Adrenal gland (tissue), 12 donors: ENCODE results near the gene MYO5A. TPM values are rescaled to one million over a fixed set of nuclear protein-coding genes. Genes with fewer than 3 reads are reported as not detected.

Experiments
- DNase-seq, 7 donors: peaks; one replicate each; pipeline ENCODE4 v3.0.0-alpha.2; 2019 to 2020
- H3K27ac ChIP-seq, 5 donors: fragments of 200-600 bp; sonication (generic) in 4 of 5; 1 replicate in 3 of 5; 2 replicates in 2 of 5; pipeline versions ENCODE4 v1.5.1 to v1.8.0; 2016 to 2020; ENCODE audit warnings: mild to moderate bottlenecking in 1 of 5
- H3K27me3 ChIP-seq: fragments of 200-600 bp; 2 replicates; pipeline ENCODE4 v1.8.0; 2021
- H3K36me3 ChIP-seq, 2 donors: fragments of 200-600 bp; replicated peaks in 1 of 2; 1 replicate in 1 of 2; 2 replicates in 1 of 2; pipeline versions ENCODE4 v1.5.1 to v1.8.0; 2018 to 2022
- H3K4me1 ChIP-seq, 2 donors: fragments of 200-600 bp; replicated peaks in 1 of 2; 1 replicate in 1 of 2; 2 replicates in 1 of 2; pipeline versions ENCODE4 v1.5.1 to v1.8.0; 2018 to 2021
- H3K4me3 ChIP-seq, 4 donors: fragments of 200-600 bp; sonication (generic) in 3 of 4; one replicate each; pipeline ENCODE4 v1.5.1; 2016 to 2018
- H3K9me3 ChIP-seq, 3 donors: fragments of 200-600 bp; sonication (generic) in 1 of 3; replicated peaks in 1 of 3; 1 replicate in 2 of 3; 2 replicates in 1 of 3; pipeline versions ENCODE4 v1.5.1 to v1.8.0; 2016 to 2021
- CTCF ChIP-seq, 6 experiments: fragments of 450-650 bp in 4 of 6; fragments of 200-600 bp in 2 of 6; sonication (generic) in 1 of 6; IDR thresholded peaks; 1 replicate in 5 of 6; 2 replicates in 1 of 6; pipeline versions ENCODE4 v1.5.1 to v1.8.0; 2016 to 2021; ENCODE audit warnings: antibody characterized with exemption in 6 of 6, mild to moderate bottlenecking in 2 of 6, moderate library complexity in 1 of 6
- POLR2A ChIP-seq, 2 donors: fragments of 450-650 bp; IDR thresholded peaks; one replicate each; pipeline ENCODE4 v1.6.1; 2017; ENCODE audit warnings: antibody characterized with exemption in 2 of 2, mild to moderate bottlenecking in 2 of 2, moderate library complexity in 1 of 2
- WGBS, 4 donors: extraction: QIAGEN DNeasy Blood & Tissue Kit in 2 of 4; methylation state at CpG; one replicate each; pipeline versions ENCODE4 v1.1.5 to v1.1.7; 2013 to 2017; 5-methylcytosine and 5-hydroxymethylcytosine counted together
- intact Hi-C, 2 donors: fragments of 100-400 bp; cut with DNase I; formaldehyde crosslinking; loops; one replicate each; pipeline versions ENCODE4 v1.14.1 to v1.15.0; 2022 to 2023
- polyA plus RNA-seq, 3 donors: library from polyadenylated mRNA; stranded (reverse); fragments of 200-250 nt in 2 of 3; fragments of 350-450 nt in 1 of 3; fragmentation: Illumina TruSeq in 1 of 3; extraction: RNeasy Lipid Tissue Mini Kit (QIAGEN cat#74804) in 1 of 3; gene quantifications; one replicate each; pipeline ENCODE4 v1.2.3, GENCODE V29; 2013 to 2014
- total RNA-seq, 9 donors: library from RNA; depleted of rRNA in 4 of 9; stranded (reverse); fragments of >200 nt in 4 of 9; fragments of 120-200 nt in 1 of 9; fragmentation: NEBNext Ultra II Directional in 1 of 9; extraction: Animal tissue kit (Norgen Biotek cat#: 25700) in 1 of 9; gene quantifications; one replicate each; pipeline versions ENCODE4 v1.1.0 to v1.2.4, GENCODE V29; 2013 to 2023
- donor health status: healthy with polysubstance abuse.
- donor health status: Bipolar disorder and iron deficiency.
- donor health status: DM: yes; HTN: yes; CAD: no.
- donor health status: DM: no; HTN: no; CAD: no.
- donor health status: DM: no; HTN: no; CAD: no.
- donor health status: DM: yes; HTN: yes; CAD: no.

Gene MYO5A
- total and polyA plus RNA-seq, 12 donors = 6.3 to 57.5 (median 39.6) TPM

GRCh38 chr15:52520421-52520820, 8.3 kb downstream of the MYO5A start:
- Histone ChIP-seq H3K36me3 (no peaks in the 10 kb centered on the region), H3K27me3 (no peaks in the 10 kb centered on the region), H3K4me3 (no peak overlapping the region), H3K9me3 (no peaks in the 10 kb centered on the region), H3K27ac (no peak overlapping the region), H3K4me1 (peaks cover 0 to 11% of the 10 kb centered on the region in 2 donors)
- TF ChIP-seq CTCF (IDR thresholded peaks at IDR 0.05) (no peak), POLR2A (IDR thresholded peaks at IDR 0.05) (no peak)
- no peak for DNase-seq
- intact Hi-C loops = no loop called here

GRCh38 chr15:52518487-52519371, 10.0 kb downstream of the MYO5A start:
- WGBS, 4 donors = 64 to 76% (median 69%) methylated on average over 8 of the region's 8 CpGs
- TF ChIP-seq POLR2A (IDR thresholded peaks at IDR 0.05) (no peak), CTCF (IDR thresholded peaks at IDR 0.05) (no peak)
- no peaks in the 10 kb centered on the region for H3K27me3 ChIP-seq
- H3K9me3 ChIP-seq = no peaks in the 10 kb centered on the region
- no peak overlapping the region for H3K4me3 ChIP-seq
- DNase-seq = no peak
- intact Hi-C loops = no loop called here
- no peaks in the 10 kb centered on the region for H3K36me3 ChIP-seq
- peaks cover 0 to 11% of the 10 kb centered on the region in 2 donors for H3K4me1 ChIP-seq
- no peak overlapping the region for H3K27ac ChIP-seq

- no peaks in the 10 kb centered on the region for H3K9me3 ChIP-seq
- 93 to 100% (median 98%) methylated on average over 1 of the region's 1 CpG for WGBS, 4 donors
- no peak overlapping the region for H3K4me3 ChIP-seq
- H3K27me3 ChIP-seq = no peaks in the 10 kb centered on the region
- intact Hi-C loops = no loop called here
- H3K4me1 ChIP-seq = peaks cover 0 to 11% of the 10 kb centered on the region in 2 donors
- DNase-seq = no peak
- TF ChIP-seq CTCF (IDR thresholded peaks at IDR 0.05) = no peak
- TF ChIP-seq POLR2A (IDR thresholded peaks at IDR 0.05) = no peak
- no peaks in the 10 kb centered on the region for H3K36me3 ChIP-seq
- no peak overlapping the region for H3K27ac ChIP-seq
Measured at GRCh38 chr15:52517014-52517413, 11.7 kb downstream of the MYO5A start.

- Histone ChIP-seq H3K27me3 (no peaks in the 10 kb centered on the region), H3K4me3 (no peak overlapping the region), H3K27ac (no peak overlapping the region), H3K4me1 (peaks cover 0 to 7% of the 10 kb centered on the region in 2 donors), H3K36me3 (no peaks in the 10 kb centered on the region), H3K9me3 (no peaks in the 10 kb centered on the region)
- 73 to 89% (median 85%) methylated on average over 2 of the region's 2 CpGs for WGBS, 4 donors
- no peak for TF ChIP-seq POLR2A (IDR thresholded peaks at IDR 0.05)
- no peak for TF ChIP-seq CTCF (IDR thresholded peaks at IDR 0.05)
- intact Hi-C loops = no loop called here
- no peak for DNase-seq
Measured at GRCh38 chr15:52515343-52515742, 13.3 kb downstream of the MYO5A start.
